GM12891 (cell line): Measurements from ENCODE around the gene RGS7.

Source experiments
- POLR2A ChIP-seq: IDR thresholded peaks from 2 replicates; pipeline ENCODE4 v1.6.1; 2011; ENCODE audit warnings: low read depth, low read length, control low read depth
- POLR2AphosphoS5 ChIP-seq: IDR thresholded peaks from 2 replicates; pipeline ENCODE4 v1.6.1; 2011; ENCODE audit warnings: low read depth, low read length, control low read depth
- SPI1 ChIP-seq: IDR thresholded peaks from 2 replicates; pipeline ENCODE4 v1.6.1; 2011; ENCODE audit warnings: low read depth, low read length, control low read depth

GRCh38 chr1:241095847-241096246, 261.2 kb downstream of the RGS7 start:
- TF ChIP-seq POLR2A: no peak
- no peak for TF ChIP-seq POLR2AphosphoS5
- no peak for TF ChIP-seq SPI1
